H9 (cell line): ENCODE measurements around the gene COMT. TPM values are rescaled to one million over a fixed set of nuclear protein-coding genes. Genes with fewer than 3 reads are reported as not detected.

Experiments used
- DNase-seq: peaks from one replicate; pipeline ENCODE4 v3.0.0-alpha.2; 2017
- H2AFZ ChIP-seq: one replicate; pipeline ENCODE4 v1.6.1; 2013; ENCODE audit warnings: mild to moderate bottlenecking, low read length, control low read depth, moderate library complexity
- H2AK5ac ChIP-seq: 2 replicates; pipeline ENCODE4 v1.6.1; 2013; ENCODE audit warnings: low read length, control low read depth, mixed read lengths; ENCODE audit not compliant: insufficient read length
- H2BK120ac ChIP-seq: one replicate; pipeline ENCODE4 v1.6.1; 2013; ENCODE audit warnings: low read depth, mild to moderate bottlenecking, low read length, control low read depth, inconsistent platforms; ENCODE audit not compliant: poor library complexity, severe bottlenecking
- H2BK12ac ChIP-seq: 2 replicates; pipeline ENCODE4 v1.6.1; 2013; ENCODE audit warnings: low read length, control low read depth, mixed read lengths, low read depth; ENCODE audit not compliant: insufficient read length
- H2BK15ac ChIP-seq: 2 replicates; pipeline ENCODE4 v1.6.1; 2013; ENCODE audit warnings: low read depth, low read length, control low read depth
- H2BK20ac ChIP-seq: one replicate; pipeline ENCODE4 v1.6.1; 2013; ENCODE audit warnings: low read depth, mild to moderate bottlenecking, low read length, control low read depth, inconsistent platforms; ENCODE audit not compliant: poor library complexity, severe bottlenecking
- H2BK5ac ChIP-seq: 2 replicates; pipeline ENCODE4 v1.6.1; 2013; ENCODE audit warnings: low read length, control low read depth, mixed read lengths; ENCODE audit not compliant: insufficient read length
- H3K14ac ChIP-seq: 2 replicates; pipeline ENCODE4 v1.6.1; 2013; ENCODE audit warnings: low read length, control low read depth; ENCODE audit not compliant: insufficient read depth
- H3K18ac ChIP-seq: 2 replicates; pipeline ENCODE4 v1.6.1; 2013; ENCODE audit warnings: low read depth, mild to moderate bottlenecking, mixed read lengths, low read length, control low read depth; ENCODE audit not compliant: insufficient read length
- H3K23ac ChIP-seq: 2 replicates; pipeline ENCODE4 v1.6.1; 2013; ENCODE audit warnings: low read length, control low read depth, mixed read lengths, low read depth; ENCODE audit not compliant: insufficient read length
- H3K23me2 ChIP-seq: 2 replicates; pipeline ENCODE4 v1.6.1; 2013; ENCODE audit warnings: low read depth, mild to moderate bottlenecking, mixed read lengths, low read length, control low read depth; ENCODE audit not compliant: insufficient read length, poor library complexity, severe bottlenecking
- H3K27ac ChIP-seq: 2 replicates; pipeline ENCODE4 v1.5.1; 2013; ENCODE audit warnings: low read length, control low read depth, mixed read lengths, low read depth; ENCODE audit not compliant: insufficient read length
- H3K27me3 ChIP-seq: 2 replicates; pipeline ENCODE4 v1.6.1; 2013; ENCODE audit warnings: low read length, control low read depth, inconsistent platforms; ENCODE audit not compliant: insufficient read depth
- H3K4ac ChIP-seq: 2 replicates; pipeline ENCODE4 v1.6.1; 2013; ENCODE audit warnings: low read depth, mild to moderate bottlenecking, control low read depth, inconsistent platforms, low read length, moderate library complexity
- H3K4me1 ChIP-seq: 2 replicates; pipeline ENCODE4 v1.6.1; 2013; ENCODE audit warnings: low read length, control low read depth, inconsistent platforms; ENCODE audit not compliant: insufficient read depth
- H3K4me2 ChIP-seq: 2 replicates; pipeline ENCODE4 v1.6.1; 2013; ENCODE audit warnings: low read length, control low read depth, mixed read lengths; ENCODE audit not compliant: insufficient read length, insufficient read depth
- H3K56ac ChIP-seq: 2 replicates; pipeline ENCODE4 v1.6.1; 2013; ENCODE audit warnings: low read depth, mild to moderate bottlenecking, mixed read lengths, low read length, control low read depth; ENCODE audit not compliant: insufficient read length
- H3K79me1 ChIP-seq: 2 replicates; pipeline ENCODE4 v1.6.1; 2013; ENCODE audit warnings: low read depth, mild to moderate bottlenecking, moderate library complexity, low read length, control low read depth, inconsistent platforms; ENCODE audit not compliant: insufficient read depth, poor library complexity, severe bottlenecking
- H3K79me2 ChIP-seq: 2 replicates; pipeline ENCODE4 v1.6.1; 2013; ENCODE audit warnings: low read length, control low read depth, inconsistent platforms; ENCODE audit not compliant: insufficient read depth
- H3K9ac ChIP-seq: 2 replicates; pipeline ENCODE4 v1.6.1; 2013; ENCODE audit warnings: low read length, control low read depth, mixed read lengths; ENCODE audit not compliant: insufficient read length; ENCODE audit errors: extremely low read depth
- H3K9me3 ChIP-seq: one replicate; pipeline ENCODE4 v1.6.1; 2013; ENCODE audit warnings: low read depth, low read length, inconsistent platforms; ENCODE audit not compliant: control insufficient read depth
- H3T11ph ChIP-seq: one replicate; pipeline ENCODE4 v1.6.1; 2013; ENCODE audit warnings: mild to moderate bottlenecking, low read length, control low read depth, inconsistent platforms
- H4K20me1 ChIP-seq: one replicate; pipeline ENCODE4 v1.6.1; 2013; ENCODE audit not compliant: control insufficient read depth, insufficient read length, insufficient read depth
- H4K5ac ChIP-seq: 2 replicates; pipeline ENCODE4 v1.6.1; 2013; ENCODE audit warnings: low read depth, mild to moderate bottlenecking, mixed read lengths, low read length, control low read depth; ENCODE audit not compliant: insufficient read length
- H4K8ac ChIP-seq: replicated peaks from 2 replicates; pipeline ENCODE4 v1.6.1; 2013; ENCODE audit warnings: low read length, control low read depth, mixed read lengths, low read depth; ENCODE audit not compliant: insufficient read length
- H4K91ac ChIP-seq: 2 replicates; pipeline ENCODE4 v1.6.1; 2013; ENCODE audit warnings: low read depth, mild to moderate bottlenecking, moderate library complexity, mixed read lengths, low read length, control low read depth; ENCODE audit not compliant: insufficient read length
- H3K27ac Mint-ChIP-seq, 3 experiments: 2 replicates in 2 of 3; 3 replicates in 1 of 3; pipeline ENCODE4 v1.8.0; 2020 to 2021; ENCODE audit warnings: mixed read lengths in 3 of 3, mild to moderate bottlenecking in 1 of 3, moderate library complexity in 1 of 3
- H3K27me3 Mint-ChIP-seq: 2 replicates; pipeline ENCODE4 v1.8.0; 2021; ENCODE audit warnings: low read depth, mild to moderate bottlenecking, moderate library complexity, mixed read lengths
- H3K36me3 Mint-ChIP-seq, 3 experiments: 2 replicates in 2 of 3; 3 replicates in 1 of 3; pipeline ENCODE4 v1.8.0; 2020 to 2021; ENCODE audit warnings: low read depth in 3 of 3, mixed read lengths in 3 of 3; ENCODE audit not compliant: insufficient read depth in 1 of 3
- H3K4me1 Mint-ChIP-seq, 2 experiments: 2 replicates each; pipeline ENCODE4 v1.8.0; 2020; ENCODE audit warnings: mixed read lengths in 2 of 2
- H3K4me3 Mint-ChIP-seq, 2 experiments: 2 replicates in 1 of 2; 3 replicates in 1 of 2; pipeline ENCODE4 v1.8.0; 2020 to 2021; ENCODE audit warnings: mild to moderate bottlenecking in 2 of 2, mixed read lengths in 2 of 2, moderate library complexity in 1 of 2
- H3K9me3 Mint-ChIP-seq, 2 experiments: 2 replicates in 1 of 2; 3 replicates in 1 of 2; pipeline ENCODE4 v1.8.0; 2020; ENCODE audit warnings: mild to moderate bottlenecking in 2 of 2, mixed read lengths in 2 of 2, moderate library complexity in 1 of 2
- WGBS: extraction: QIAGEN DNeasy Blood & Tissue Kit; methylation state at CpG from one replicate; pipeline ENCODE4 v1.1.7; 2013; ENCODE audit warnings: missing lambda C conversion rate, low lambda C conversion rate, mixed read lengths; ENCODE audit not compliant: insufficient read length; ENCODE audit errors: extremely low coverage; 5-methylcytosine and 5-hydroxymethylcytosine counted together
- total RNA-seq: library from RNA; stranded (reverse); gene quantifications from 2 replicates; pipeline ENCODE4 v1.2.1, GENCODE V29; 2021
- TF ChIP-seq, protein P1 (sequence below): fragments of 200-600 bp; sonication (generic); conservative IDR thresholded peaks from 3 replicates; pipeline ENCODE4 v1.8.0; 2021; ENCODE audit warnings: antibody characterized with exemption, mild to moderate bottlenecking

Gene COMT
- total RNA-seq, 1 experiment from 2014 or later, result 42.2 TPM

DNA sequence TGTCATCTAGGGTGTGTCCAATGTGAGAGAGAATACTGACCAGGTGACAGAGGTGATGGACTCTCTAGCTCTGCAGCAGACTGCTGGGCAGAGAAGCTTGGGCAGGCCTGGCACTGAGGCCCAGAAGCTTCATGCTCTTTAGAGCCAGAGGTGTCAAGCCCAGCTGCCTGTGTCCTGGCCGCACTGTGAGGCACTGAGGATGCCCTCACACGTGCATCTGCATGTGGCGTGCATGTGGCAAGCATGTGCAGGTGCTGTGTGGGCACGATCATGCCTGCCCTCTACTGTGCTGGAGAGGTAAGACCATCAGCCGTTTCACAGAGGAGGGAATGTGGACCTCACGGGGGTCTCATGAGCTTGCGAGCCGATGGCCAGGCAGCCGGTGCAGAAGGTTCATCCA is 15.9 kb downstream of the COMT start:
- no peak overlapping the region for H3K9ac ChIP-seq
- H2BK120ac ChIP-seq, result no peak overlapping the region
- no CpG with 5 or more reads among the region's 9 CpGs for WGBS
- no peak overlapping the region for H2AK5ac ChIP-seq
- H4K8ac ChIP-seq, result no peak overlapping the region
- TF ChIP-seq, protein P1, sequence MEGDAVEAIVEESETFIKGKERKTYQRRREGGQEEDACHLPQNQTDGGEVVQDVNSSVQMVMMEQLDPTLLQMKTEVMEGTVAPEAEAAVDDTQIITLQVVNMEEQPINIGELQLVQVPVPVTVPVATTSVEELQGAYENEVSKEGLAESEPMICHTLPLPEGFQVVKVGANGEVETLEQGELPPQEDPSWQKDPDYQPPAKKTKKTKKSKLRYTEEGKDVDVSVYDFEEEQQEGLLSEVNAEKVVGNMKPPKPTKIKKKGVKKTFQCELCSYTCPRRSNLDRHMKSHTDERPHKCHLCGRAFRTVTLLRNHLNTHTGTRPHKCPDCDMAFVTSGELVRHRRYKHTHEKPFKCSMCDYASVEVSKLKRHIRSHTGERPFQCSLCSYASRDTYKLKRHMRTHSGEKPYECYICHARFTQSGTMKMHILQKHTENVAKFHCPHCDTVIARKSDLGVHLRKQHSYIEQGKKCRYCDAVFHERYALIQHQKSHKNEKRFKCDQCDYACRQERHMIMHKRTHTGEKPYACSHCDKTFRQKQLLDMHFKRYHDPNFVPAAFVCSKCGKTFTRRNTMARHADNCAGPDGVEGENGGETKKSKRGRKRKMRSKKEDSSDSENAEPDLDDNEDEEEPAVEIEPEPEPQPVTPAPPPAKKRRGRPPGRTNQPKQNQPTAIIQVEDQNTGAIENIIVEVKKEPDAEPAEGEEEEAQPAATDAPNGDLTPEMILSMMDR, result peak; percentile 31; the same call in 1 of the 3 replicates
- H3T11ph ChIP-seq, result no peak overlapping the region
- no peak overlapping the region for H2BK12ac ChIP-seq
- H3K4me3 Mint-ChIP-seq, result no peak overlapping the region
- no peak overlapping the region for H4K91ac ChIP-seq
- H2BK20ac ChIP-seq, result no peak overlapping the region
- no peak overlapping the region for H3K18ac ChIP-seq
- H3K27me3 Mint-ChIP-seq, result no peaks in the 10 kb centered on the region
- no peaks in the 10 kb centered on the region for H3K79me1 ChIP-seq
- no peaks in the 10 kb centered on the region for H4K20me1 ChIP-seq
- no peak overlapping the region for H2BK5ac ChIP-seq
- H3K4me1 ChIP-seq, result no peaks in the 10 kb centered on the region; the same call in 1 of the 2 replicates
- no peak overlapping the region for H4K5ac ChIP-seq
- DNase-seq, result no peak
- H3K14ac ChIP-seq, result no peak overlapping the region
- H3K9me3 ChIP-seq, result no peaks in the 10 kb centered on the region
- H3K23me2 ChIP-seq, result no peaks in the 10 kb centered on the region
- H3K27me3 ChIP-seq, result no peaks in the 10 kb centered on the region
- H3K27ac Mint-ChIP-seq, result peak overlapping the region in 1 of 3 experiments; percentile 40; a peak in 1 of 7 replicates
- H3K4ac ChIP-seq, result no peak overlapping the region
- no peaks in the 10 kb centered on the region for H3K79me2 ChIP-seq
- peaks cover 15 to 33% of the 10 kb centered on the region in 2 experiments for H3K4me1 Mint-ChIP-seq
- H3K27ac ChIP-seq, result no peak overlapping the region
- no peak overlapping the region for H3K23ac ChIP-seq
- H3K56ac ChIP-seq, result no peak overlapping the region
- H2AFZ ChIP-seq, result no peak overlapping the region
- no peaks in the 10 kb centered on the region; a peak in 1 of 7 replicates for H3K36me3 Mint-ChIP-seq
- no peaks in the 10 kb centered on the region; a peak in 1 of 5 replicates for H3K9me3 Mint-ChIP-seq
- H3K4me2 ChIP-seq, result no peak overlapping the region
- no peak overlapping the region for H2BK15ac ChIP-seq
